KMS-11 (cell line): ENCODE data around the gene MPPED2.

Experiments used
- H2AFZ ChIP-seq: fragments of 200-600 bp; sonication (generic); 2 replicates; pipeline ENCODE4 v1.6.1; 2016; ENCODE audit warnings: antibody characterized with exemption, mixed run types, low read depth
- H3K27ac ChIP-seq: fragments of 200-600 bp; sonication (generic); 2 replicates; pipeline ENCODE4 v1.6.1; 2016; ENCODE audit warnings: mild to moderate bottlenecking, mixed run types
- H3K27me3 ChIP-seq: fragments of 200-600 bp; sonication (generic); 2 replicates; pipeline ENCODE4 v1.6.1; 2017; ENCODE audit warnings: mild to moderate bottlenecking, low read depth, mixed run types, moderate library complexity; ENCODE audit not compliant: insufficient read depth
- H3K36me3 ChIP-seq: fragments of 200-600 bp; sonication (generic); 2 replicates; pipeline ENCODE4 v1.6.1; 2017; ENCODE audit warnings: mild to moderate bottlenecking, mixed run types; ENCODE audit not compliant: insufficient read depth
- H3K4me1 ChIP-seq: fragments of 200-600 bp; sonication (generic); 2 replicates; pipeline ENCODE4 v1.6.1; 2016; ENCODE audit warnings: mild to moderate bottlenecking, low read depth, mixed run types; ENCODE audit not compliant: poor library complexity, severe bottlenecking
- H3K4me2 ChIP-seq: fragments of 200-600 bp; sonication (generic); 2 replicates; pipeline ENCODE4 v1.7.0; 2016; ENCODE audit warnings: mild to moderate bottlenecking, mixed run types
- H3K4me3 ChIP-seq: fragments of 200-600 bp; sonication (generic); IDR thresholded peaks from 2 replicates; pipeline ENCODE4 v1.6.1; 2017; ENCODE audit warnings: low read depth, low read length, mixed read lengths; ENCODE audit not compliant: insufficient read depth
- H3K79me2 ChIP-seq: fragments of 200-600 bp; sonication (generic); 2 replicates; pipeline ENCODE4 v1.6.1; 2016; ENCODE audit warnings: low read depth, mixed run types; ENCODE audit not compliant: insufficient read depth
- H3K9ac ChIP-seq: fragments of 200-600 bp; sonication (generic); 2 replicates; pipeline ENCODE4 v1.6.1; 2016; ENCODE audit warnings: mild to moderate bottlenecking, mixed run types
- H4K20me1 ChIP-seq: fragments of 200-600 bp; sonication (generic); 2 replicates; pipeline ENCODE4 v1.6.1; 2016; ENCODE audit warnings: mild to moderate bottlenecking, mixed run types; ENCODE audit not compliant: insufficient read depth
- CTCF ChIP-seq: fragments of 200-600 bp; sonication (generic); conservative IDR thresholded peaks from 2 replicates; pipeline ENCODE4 v1.6.1; 2017; ENCODE audit warnings: low read depth, mild to moderate bottlenecking, antibody characterized with exemption, low read length, moderate library complexity, mixed read lengths

Gene MPPED2

GRCh38 chr11:30504468-30504867 is 81.7 kb downstream of the MPPED2 start:
- TF ChIP-seq CTCF = no peak
- Histone ChIP-seq H4K20me1 (no peaks in the 10 kb centered on the region), H3K27me3 (no peaks in the 10 kb centered on the region), H3K36me3 (no peaks in the 10 kb centered on the region), H2AFZ (no peak overlapping the region), H3K4me1 (no peaks in the 10 kb centered on the region), H3K9ac (no peak overlapping the region), H3K4me2 (no peak overlapping the region), H3K79me2 (no peaks in the 10 kb centered on the region), H3K4me3 (no peak overlapping the region), H3K27ac (no peak overlapping the region)

- Histone ChIP-seq H3K4me3 (no peak overlapping the region), H3K4me2 (no peak overlapping the region), H3K9ac (no peak overlapping the region), H3K27me3 (no peaks in the 10 kb centered on the region), H3K4me1 (no peaks in the 10 kb centered on the region), H3K27ac (no peak overlapping the region), H3K36me3 (no peaks in the 10 kb centered on the region), H2AFZ (no peak overlapping the region), H4K20me1 (no peaks in the 10 kb centered on the region), H3K79me2 (no peaks in the 10 kb centered on the region)
- no peak for TF ChIP-seq CTCF
Observed at GRCh38 chr11:30503156-30503555, 83.0 kb downstream of the MPPED2 start.

- no peak overlapping the region for H3K9ac ChIP-seq
- H2AFZ ChIP-seq = no peak overlapping the region
- no peaks in the 10 kb centered on the region for H4K20me1 ChIP-seq
- no peak for TF ChIP-seq CTCF
- H3K4me2 ChIP-seq = no peak overlapping the region
- H3K36me3 ChIP-seq = no peaks in the 10 kb centered on the region
- no peaks in the 10 kb centered on the region for H3K4me1 ChIP-seq
- H3K27ac ChIP-seq = no peak overlapping the region
- no peaks in the 10 kb centered on the region for H3K27me3 ChIP-seq
- no peak overlapping the region for H3K4me3 ChIP-seq
- H3K79me2 ChIP-seq = no peaks in the 10 kb centered on the region
Observed at GRCh38 chr11:30502305-30502704, 83.8 kb downstream of the MPPED2 start.

GRCh38 chr11:30501744-30502143 is 84.4 kb downstream of the MPPED2 start:
- H3K9ac ChIP-seq = no peak overlapping the region
- no peak overlapping the region for H2AFZ ChIP-seq
- no peak for TF ChIP-seq CTCF
- H3K36me3 ChIP-seq = no peaks in the 10 kb centered on the region
- no peak overlapping the region for H3K4me3 ChIP-seq
- H4K20me1 ChIP-seq = no peaks in the 10 kb centered on the region
- no peaks in the 10 kb centered on the region for H3K79me2 ChIP-seq
- no peak overlapping the region for H3K4me2 ChIP-seq
- no peak overlapping the region for H3K27ac ChIP-seq
- H3K4me1 ChIP-seq = no peaks in the 10 kb centered on the region
- H3K27me3 ChIP-seq = no peaks in the 10 kb centered on the region

GRCh38 chr11:30499940-30500339 is 86.2 kb downstream of the MPPED2 start:
- Histone ChIP-seq H3K27me3 (no peaks in the 10 kb centered on the region), H3K36me3 (no peaks in the 10 kb centered on the region), H3K79me2 (no peaks in the 10 kb centered on the region), H4K20me1 (no peaks in the 10 kb centered on the region), H3K4me2 (no peak overlapping the region), H3K9ac (no peak overlapping the region), H3K4me1 (no peaks in the 10 kb centered on the region), H3K4me3 (no peak overlapping the region), H2AFZ (no peak overlapping the region), H3K27ac (no peak overlapping the region)
- no peak for TF ChIP-seq CTCF
